ENCODE measurements around the gene TMEM115. TPM values are rescaled to one million over a fixed set of nuclear protein-coding genes. Genes with fewer than 3 reads are reported as not detected.

Gene TMEM115
- total RNA-seq, 1 donor from 2014 or later, result 77.0 TPM

- no peak for DNase-seq (ENCODE audit: extremely low read depth, low read depth, low spot score)
Observed at GRCh38 chr3:50336452-50337174, 22.7 kb downstream of the TMEM115 start.

GRCh38 chr3:50334339-50335075 is 24.8 kb downstream of the TMEM115 start:
- DNase-seq (ENCODE audit: extremely low read depth, low read depth, low spot score), result no peak

- no peak for DNase-seq (ENCODE audit: extremely low read depth, low read depth, low spot score)
Observed at GRCh38 chr3:50333744-50334328, 25.5 kb downstream of the TMEM115 start.

GRCh38 chr3:50331364-50331907 is 27.9 kb downstream of the TMEM115 start:
- DNase-seq (ENCODE audit: extremely low read depth, low read depth, low spot score), result no peak

DNA sequence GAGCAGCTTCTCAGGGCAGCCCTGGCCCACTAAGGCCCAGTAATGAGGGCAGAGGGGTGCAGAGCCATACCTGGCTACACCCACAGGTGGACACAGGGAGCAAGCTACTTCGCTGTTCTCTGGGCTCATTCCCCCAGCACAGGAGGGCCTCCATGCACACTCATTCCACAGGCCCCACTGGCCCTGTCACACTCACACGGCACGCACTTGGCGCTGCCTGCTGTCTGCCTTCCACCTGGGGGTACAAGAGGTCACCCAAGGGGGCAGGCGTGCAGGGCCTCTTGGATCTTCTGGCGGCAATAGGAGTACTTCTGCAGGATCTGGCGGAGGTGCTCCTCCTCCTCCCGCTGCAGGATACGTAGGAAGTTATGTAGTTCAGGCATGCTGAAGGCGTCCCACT is 29.0 kb downstream of the TMEM115 start:
- DNase-seq (ENCODE audit: extremely low read depth, low read depth, low spot score), result no peak

- DNase-seq (ENCODE audit: extremely low read depth, low read depth, low spot score), result no peak
Observed at GRCh38 chr3:50327943-50328691, 31.2 kb downstream of the TMEM115 start, which contains the start of gene TUSC2. Gene TUSC2 (minus strand): TSS chr3:50328223. CDS start chr3:50328099, 124 bp downstream.

- DNase-seq (ENCODE audit: extremely low read depth, low read depth, low spot score), result no peak
Observed at GRCh38 chr3:50327129-50327528, 32.2 kb downstream of the TMEM115 start.

GRCh38 chr3:50326182-50326541 is 33.2 kb downstream of the TMEM115 start:
- DNase-seq (ENCODE audit: extremely low read depth, low read depth, low spot score), result no peak

DNA sequence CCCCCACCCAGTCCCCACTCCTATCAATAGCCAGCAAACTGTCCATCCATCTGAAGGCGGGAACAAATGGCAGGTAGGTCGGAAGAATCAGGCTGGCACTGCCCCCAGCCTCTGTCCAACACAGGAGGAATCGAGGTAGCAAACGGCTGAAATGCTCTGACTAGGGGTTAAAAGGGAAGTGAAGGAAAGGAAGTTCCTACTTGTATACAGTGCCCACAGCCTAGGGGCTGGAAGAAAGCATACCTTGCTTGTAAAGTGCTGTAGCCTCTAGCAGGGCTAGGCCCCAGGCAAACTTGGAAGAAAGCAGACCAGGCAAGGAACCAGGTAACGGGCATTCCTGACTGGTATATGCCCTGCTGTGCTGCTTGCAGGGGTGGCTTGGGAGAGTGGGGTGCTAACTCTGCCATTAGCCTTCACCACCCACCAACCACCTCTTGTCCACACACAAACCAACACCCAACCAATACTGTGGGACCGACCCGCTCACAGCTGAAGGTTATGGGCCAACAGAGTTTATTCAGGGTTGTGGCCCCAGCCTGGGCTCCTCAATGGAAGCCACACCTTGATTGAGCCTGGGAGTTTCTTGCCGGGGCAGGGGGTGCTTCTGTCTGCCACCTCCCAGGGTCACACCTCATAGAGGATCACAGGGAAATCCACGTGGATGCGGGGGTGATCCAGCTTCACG is 33.7 kb downstream of the TMEM115 start:
- DNase-seq (ENCODE audit: extremely low read depth, low read depth, low spot score), result no peak

DNA sequence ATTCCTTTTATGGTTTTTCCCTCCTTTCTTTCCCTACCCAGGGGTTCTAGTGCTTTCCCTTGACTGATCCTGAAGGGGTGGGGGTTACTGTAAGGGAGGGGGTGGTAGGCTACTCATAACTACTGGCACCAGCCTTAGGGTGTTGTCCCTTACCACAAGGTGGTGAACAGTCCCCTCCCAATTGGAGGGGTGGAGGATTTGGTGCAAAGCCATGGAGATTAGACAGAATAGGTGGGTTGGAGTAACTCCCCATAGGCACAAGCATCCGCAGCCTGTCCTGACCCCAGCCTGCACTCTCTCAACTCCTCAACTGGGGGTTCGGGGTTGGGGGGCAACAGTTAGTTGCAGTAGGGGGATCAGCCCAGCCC is 34.2 kb downstream of the TMEM115 start:
- no peak for DNase-seq (ENCODE audit: extremely low read depth, low read depth, low spot score)

DNA sequence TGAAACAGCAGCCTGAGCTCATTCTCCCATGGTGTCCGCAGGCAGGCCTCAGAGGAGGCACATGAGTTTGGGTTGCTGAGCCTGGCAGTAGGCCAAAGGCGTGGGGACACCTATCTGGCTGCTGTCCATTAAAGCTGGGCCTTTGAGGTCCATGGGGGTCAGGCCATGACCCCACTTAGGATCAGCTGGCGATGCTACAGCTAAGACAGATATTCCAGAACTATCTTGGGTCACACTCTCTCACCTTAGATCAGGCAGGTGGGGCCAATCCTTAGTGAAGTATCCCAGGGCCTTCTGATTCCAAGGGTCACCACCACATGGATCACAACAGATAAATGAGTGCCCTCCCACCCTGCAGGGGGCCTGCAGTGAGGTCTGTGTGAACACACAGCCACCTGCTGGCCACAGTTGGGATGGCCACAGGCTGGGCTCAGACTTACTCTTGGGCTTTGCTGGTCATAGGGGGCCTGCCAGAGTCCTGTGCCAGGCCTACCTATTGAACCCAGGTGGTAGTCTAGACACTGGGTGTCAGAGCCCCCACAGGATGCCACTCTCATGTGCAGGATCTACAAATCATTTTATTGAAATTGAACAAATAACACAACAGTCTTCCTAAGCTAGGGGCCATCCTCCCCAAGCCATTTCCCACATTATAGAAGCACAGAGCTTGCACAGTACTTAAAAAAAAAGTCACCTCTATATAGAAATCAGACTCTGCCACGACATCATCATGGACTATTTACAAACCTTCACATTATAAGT is 34.8 kb downstream of the TMEM115 start:
- DNase-seq (ENCODE audit: extremely low read depth, low read depth, low spot score), result no peak

DNA sequence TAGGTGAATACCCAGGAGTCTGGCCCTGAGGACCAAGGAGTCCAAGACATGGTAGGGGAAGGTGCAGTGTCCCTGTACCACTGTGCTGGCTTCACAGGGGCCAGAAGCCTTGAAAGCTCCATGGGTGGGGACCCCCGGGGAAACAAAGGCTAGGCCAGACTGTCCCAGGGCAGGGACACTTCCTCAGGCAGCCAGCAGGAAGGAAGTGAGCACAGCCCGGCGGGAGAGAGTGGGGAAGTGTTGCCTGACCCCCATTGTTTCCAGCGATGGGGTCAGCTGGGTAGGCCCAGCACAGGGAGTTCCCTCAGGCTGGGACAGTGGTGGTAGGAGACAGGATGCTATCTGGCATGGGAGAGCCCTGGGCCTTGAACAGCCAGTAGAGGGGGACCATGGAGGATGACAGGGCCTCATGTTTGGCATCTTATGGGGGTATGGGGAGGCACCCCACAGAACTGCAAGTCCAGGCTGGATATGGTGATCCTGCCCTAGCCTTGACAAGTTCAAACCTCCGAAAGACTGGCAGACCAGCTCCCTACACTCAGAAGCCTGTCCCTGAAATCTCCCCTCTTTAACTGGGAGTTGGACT is 35.6 kb downstream of the TMEM115 start:
- no peak for DNase-seq (ENCODE audit: extremely low read depth, low read depth, low spot score)

DNA sequence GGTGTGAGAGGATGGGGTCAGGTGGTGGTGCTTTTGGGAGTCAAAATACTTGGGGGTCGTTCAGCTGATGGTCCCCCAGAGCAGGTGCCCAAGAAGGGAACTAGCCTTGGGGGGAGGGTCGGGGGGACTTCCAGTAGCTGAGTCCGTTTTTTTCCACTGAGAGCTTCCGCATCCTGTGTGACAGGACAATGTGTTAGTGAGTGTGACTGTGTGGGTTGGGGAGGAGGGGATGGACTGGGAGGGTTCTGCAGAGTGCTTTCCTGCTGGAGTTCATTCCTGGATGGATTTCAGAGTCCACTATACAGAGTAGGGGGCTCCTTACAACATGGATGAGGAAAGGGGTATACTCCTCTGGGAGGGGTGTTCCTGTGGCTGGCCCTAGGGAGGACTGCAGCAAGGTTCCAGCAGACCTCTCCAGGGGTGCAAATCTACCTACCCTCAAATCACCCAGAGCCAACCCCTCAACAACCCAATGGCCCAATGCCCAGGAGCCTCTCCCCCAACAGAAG is 36.2 kb downstream of the TMEM115 start:
- DNase-seq (ENCODE audit: extremely low read depth, low read depth, low spot score), result no peak

GRCh38 chr3:50322386-50323091 is 36.8 kb downstream of the TMEM115 start, which contains the start of gene HYAL2:
Gene HYAL2 (minus strand): TSS chr3:50322745. CDS start chr3:50320489, 2,256 bp downstream.
- no peak for DNase-seq (ENCODE audit: extremely low read depth, low read depth, low spot score)

GRCh38 chr3:50322115-50322385 is 37.3 kb downstream of the TMEM115 start:
- DNase-seq (ENCODE audit: extremely low read depth, low read depth, low spot score), result no peak

GRCh38 chr3:50321336-50322114 is 37.8 kb downstream of the TMEM115 start:
- DNase-seq (ENCODE audit: extremely low read depth, low read depth, low spot score), result no peak

- no peak for DNase-seq (ENCODE audit: extremely low read depth, low read depth, low spot score)
Observed at GRCh38 chr3:50320853-50321335, 38.4 kb downstream of the TMEM115 start.

Data from glomerular endothelial cell (primary cell).